CD14-positive monocyte (primary cell): Measurements from ENCODE around the gene SLMAP. TPM values are rescaled to one million over a fixed set of nuclear protein-coding genes. Genes with fewer than 3 reads are reported as not detected.

ENCODE experiments used
- DNase-seq, 3 donors: peaks; one replicate each; pipeline ENCODE4 v3.0.0-alpha.2; 2011 to 2022
- H2AFZ ChIP-seq: 2 replicates; pipeline ENCODE4 v1.6.0; 2012; ENCODE audit warnings: mild to moderate bottlenecking, low read depth, low read length, inconsistent platforms; ENCODE audit not compliant: insufficient read depth, poor library complexity, severe bottlenecking
- H3K27ac ChIP-seq, 2 donors: 1 replicate in 1 of 2; 2 replicates in 1 of 2; pipeline ENCODE4 v1.5.1; 2012 to 2013; ENCODE audit warnings: low read length in 2 of 2, control low read depth in 1 of 2, inconsistent platforms in 1 of 2, low read depth in 1 of 2, mild to moderate bottlenecking in 1 of 2
- H3K27me3 ChIP-seq, 2 donors: one replicate each; pipeline versions ENCODE4 v1.6.0 to v1.6.1; 2011 to 2013; ENCODE audit warnings: low read length in 2 of 2; ENCODE audit not compliant: control insufficient read depth in 2 of 2, insufficient read depth in 2 of 2
- H3K36me3 ChIP-seq, 2 donors: replicated peaks in 1 of 2; 1 replicate in 1 of 2; 2 replicates in 1 of 2; pipeline versions ENCODE4 v1.5.1 to v1.6.1; 2012 to 2013; ENCODE audit warnings: low read length in 2 of 2, control low read depth in 1 of 2, inconsistent platforms in 1 of 2, mild to moderate bottlenecking in 1 of 2; ENCODE audit not compliant: insufficient read depth in 2 of 2, control insufficient read depth in 1 of 2
- H3K4me1 ChIP-seq, 2 donors: 1 replicate in 1 of 2; 2 replicates in 1 of 2; pipeline versions ENCODE4 v1.5.1 to v1.6.1; 2012 to 2013; ENCODE audit warnings: low read length in 2 of 2, control low read depth in 1 of 2, inconsistent platforms in 1 of 2, mild to moderate bottlenecking in 1 of 2, moderate library complexity in 1 of 2; ENCODE audit not compliant: insufficient read depth in 2 of 2, control insufficient read depth in 1 of 2
- H3K4me2 ChIP-seq: replicated peaks from 2 replicates; pipeline ENCODE3; 2012; ENCODE audit warnings: low read length, moderate library complexity, mild to moderate bottlenecking; ENCODE audit not compliant: poor library complexity, severe bottlenecking; ENCODE audit errors: extremely low read depth
- H3K4me3 ChIP-seq, 3 experiments: fragments of 200-600 bp in 1 of 3; sonication (generic) in 1 of 3; replicated peaks in 1 of 3; 1 replicate in 2 of 3; 2 replicates in 1 of 3; pipeline ENCODE4 v1.5.1; 2011 to 2013; ENCODE audit warnings: low read length in 3 of 3, mild to moderate bottlenecking in 3 of 3, control low read depth in 2 of 3, low read depth in 2 of 3, inconsistent platforms in 1 of 3, moderate library complexity in 1 of 3
- H3K79me2 ChIP-seq: 2 replicates; pipeline ENCODE4 v1.6.0; 2012; ENCODE audit warnings: mild to moderate bottlenecking, control low read depth, inconsistent platforms, low read length, moderate library complexity; ENCODE audit not compliant: insufficient read depth
- H3K9ac ChIP-seq: 2 replicates; pipeline ENCODE4 v1.6.0; 2017; ENCODE audit warnings: low read length, mild to moderate bottlenecking; ENCODE audit not compliant: insufficient read depth, poor library complexity, severe bottlenecking
- H3K9me3 ChIP-seq, 2 donors: replicated peaks in 1 of 2; 1 replicate in 1 of 2; 2 replicates in 1 of 2; pipeline versions ENCODE4 v1.5.1 to v1.6.1; 2012 to 2013; ENCODE audit warnings: low read length in 2 of 2, control low read depth in 1 of 2; ENCODE audit not compliant: control insufficient read depth in 1 of 2, insufficient read depth in 1 of 2
- H4K20me1 ChIP-seq: 2 replicates; pipeline ENCODE4 v1.6.0; 2012; ENCODE audit warnings: mild to moderate bottlenecking, low read length, control low read depth, moderate library complexity; ENCODE audit not compliant: insufficient read depth
- H3K27ac Mint-ChIP-seq, 7 donors: one replicate each; pipeline ENCODE4 v1.8.0; 2020; ENCODE audit warnings: mild to moderate bottlenecking in 7 of 7, mixed read lengths in 7 of 7, moderate library complexity in 6 of 7, inconsistent platforms in 2 of 7
- H3K27me3 Mint-ChIP-seq, 3 donors: one replicate each; pipeline ENCODE4 v1.8.0; 2021 to 2022; ENCODE audit warnings: low read depth in 3 of 3, mild to moderate bottlenecking in 3 of 3, mixed read lengths in 3 of 3, moderate library complexity in 3 of 3, inconsistent platforms in 1 of 3
- H3K36me3 Mint-ChIP-seq, 2 donors: one replicate each; pipeline ENCODE4 v1.8.0; 2020; ENCODE audit warnings: mixed read lengths in 2 of 2, inconsistent platforms in 1 of 2, mild to moderate bottlenecking in 1 of 2
- H3K4me1 Mint-ChIP-seq: one replicate; pipeline ENCODE4 v1.8.0; 2020; ENCODE audit warnings: mild to moderate bottlenecking, mixed read lengths
- H3K4me3 Mint-ChIP-seq, 2 donors: one replicate each; pipeline ENCODE4 v1.8.0; 2020; ENCODE audit warnings: mild to moderate bottlenecking in 2 of 2, mixed read lengths in 2 of 2, moderate library complexity in 1 of 2
- H3K9me3 Mint-ChIP-seq, 7 donors: one replicate each; pipeline ENCODE4 v1.8.0; 2020 to 2022; ENCODE audit warnings: mixed read lengths in 7 of 7, mild to moderate bottlenecking in 6 of 7, moderate library complexity in 6 of 7, inconsistent platforms in 2 of 7
- CTCF ChIP-seq: fragments of 200-600 bp; IDR thresholded peaks from one replicate; pipeline ENCODE4 v1.8.0; 2022; ENCODE audit warnings: antibody characterized with exemption, mild to moderate bottlenecking
- WGBS: methylation state at CpG from one replicate; pipeline ENCODE4 v1.1.5; 2013; ENCODE audit warnings: missing lambda C conversion rate; ENCODE audit not compliant: insufficient coverage; 5-methylcytosine and 5-hydroxymethylcytosine counted together
- intact Hi-C, 2 donors: fragments of 100-400 bp; cut with micrococcal nuclease; formaldehyde crosslinking; loops; one replicate each; pipeline versions ENCODE4 v1.15.0 to v1.15.1; 2023
- polyA plus RNA-seq, 3 donors: library from polyadenylated mRNA; depleted of rRNA in 1 of 3; unstranded in 2 of 3; stranded (reverse) in 1 of 3; fragments of 300-500 nt in 2 of 3; fragments of >200 nt in 1 of 3; fragmentation: Illumina TruSeq in 2 of 3; gene quantifications; 1 replicate in 2 of 3; 2 replicates in 1 of 3; pipeline ENCODE4 v1.2.3, GENCODE V29; 2012 to 2021

Gene SLMAP
- polyA plus RNA-seq, 3 donors = 12.3 to 17.6 (median 16.1) TPM

- no peak overlapping the region for H3K4me3 ChIP-seq
- H3K9ac ChIP-seq = no peak overlapping the region
- Mint-ChIP-seq H3K4me1 (no peaks in the 10 kb centered on the region), H3K27me3 (no peaks in the 10 kb centered on the region), H3K36me3 (peaks cover 42 to 46% of the 10 kb centered on the region in 2 donors), H3K9me3 (no peaks in the 10 kb centered on the region), H3K4me3 (no peak overlapping the region), H3K27ac (no peak overlapping the region)
- intact Hi-C loops = no loop called here
- H3K9me3 ChIP-seq = no peaks in the 10 kb centered on the region
- no peak overlapping the region for H2AFZ ChIP-seq
- no peaks in the 10 kb centered on the region for H3K79me2 ChIP-seq
- H3K36me3 ChIP-seq = peaks cover 47 to 84% of the 10 kb centered on the region in 2 donors
- H3K27me3 ChIP-seq = no peaks in the 10 kb centered on the region
- H3K4me2 ChIP-seq = no peak overlapping the region
- TF ChIP-seq CTCF = peak; percentile 22
- no CpG with 5 or more reads among the region's 2 CpGs for WGBS
- H4K20me1 ChIP-seq = no peaks in the 10 kb centered on the region
- peak in 1 of 3 donors; percentile 4 for DNase-seq
- no peak overlapping the region for H3K27ac ChIP-seq
- H3K4me1 ChIP-seq = no peaks in the 10 kb centered on the region
Observed at GRCh38 chr3:57856675-57857074, 100.6 kb downstream of the SLMAP start.

- no peaks in the 10 kb centered on the region for H3K27me3 Mint-ChIP-seq
- H3K4me2 ChIP-seq = no peak overlapping the region
- H3K36me3 ChIP-seq = peaks cover 65 to 91% of the 10 kb centered on the region in 2 donors
- TF ChIP-seq CTCF = no peak
- H3K27me3 ChIP-seq = no peaks in the 10 kb centered on the region
- no peaks in the 10 kb centered on the region for H4K20me1 ChIP-seq
- no peaks in the 10 kb centered on the region for H3K79me2 ChIP-seq
- H3K9me3 ChIP-seq = no peaks in the 10 kb centered on the region
- H3K4me1 ChIP-seq = no peaks in the 10 kb centered on the region
- H3K27ac ChIP-seq = no peak overlapping the region
- no peaks in the 10 kb centered on the region for H3K4me1 Mint-ChIP-seq
- H2AFZ ChIP-seq = no peak overlapping the region
- no peak overlapping the region for H3K4me3 ChIP-seq
- H3K9ac ChIP-seq = no peak overlapping the region
- DNase-seq = no peak
- H3K36me3 Mint-ChIP-seq = peaks cover 72 to 79% of the 10 kb centered on the region in 2 donors
- intact Hi-C loops = no loop called here
- no peaks in the 10 kb centered on the region for H3K9me3 Mint-ChIP-seq
- H3K4me3 Mint-ChIP-seq = no peak overlapping the region
- H3K27ac Mint-ChIP-seq = no peak overlapping the region
Observed at GRCh38 chr3:57862894-57863293, 106.8 kb downstream of the SLMAP start.
